CD14-positive monocyte (primary cell): ENCODE data around the gene NPEPL1. TPM values are rescaled to one million over a fixed set of nuclear protein-coding genes. Genes with fewer than 3 reads are reported as not detected.
A peak's percentile ranks its signal among the peaks of the same experiment; 100 is the strongest.

Experiments
- DNase-seq, 3 donors: peaks; one replicate each; pipeline ENCODE4 v3.0.0-alpha.2; 2011 to 2022
- H2AFZ ChIP-seq: 2 replicates; pipeline ENCODE4 v1.6.0; 2012; ENCODE audit warnings: mild to moderate bottlenecking, low read depth, low read length, inconsistent platforms; ENCODE audit not compliant: insufficient read depth, poor library complexity, severe bottlenecking
- H3K27ac ChIP-seq, 2 donors: 1 replicate in 1 of 2; 2 replicates in 1 of 2; pipeline ENCODE4 v1.5.1; 2012 to 2013; ENCODE audit warnings: low read length in 2 of 2, control low read depth in 1 of 2, inconsistent platforms in 1 of 2, low read depth in 1 of 2, mild to moderate bottlenecking in 1 of 2
- H3K27me3 ChIP-seq, 2 donors: one replicate each; pipeline versions ENCODE4 v1.6.0 to v1.6.1; 2011 to 2013; ENCODE audit warnings: low read length in 2 of 2; ENCODE audit not compliant: control insufficient read depth in 2 of 2, insufficient read depth in 2 of 2
- H3K36me3 ChIP-seq, 2 donors: replicated peaks in 1 of 2; 1 replicate in 1 of 2; 2 replicates in 1 of 2; pipeline versions ENCODE4 v1.5.1 to v1.6.1; 2012 to 2013; ENCODE audit warnings: low read length in 2 of 2, control low read depth in 1 of 2, inconsistent platforms in 1 of 2, mild to moderate bottlenecking in 1 of 2; ENCODE audit not compliant: insufficient read depth in 2 of 2, control insufficient read depth in 1 of 2
- H3K4me1 ChIP-seq, 2 donors: 1 replicate in 1 of 2; 2 replicates in 1 of 2; pipeline versions ENCODE4 v1.5.1 to v1.6.1; 2012 to 2013; ENCODE audit warnings: low read length in 2 of 2, control low read depth in 1 of 2, inconsistent platforms in 1 of 2, mild to moderate bottlenecking in 1 of 2, moderate library complexity in 1 of 2; ENCODE audit not compliant: insufficient read depth in 2 of 2, control insufficient read depth in 1 of 2
- H3K4me2 ChIP-seq: replicated peaks from 2 replicates; pipeline ENCODE3; 2012; ENCODE audit warnings: low read length, moderate library complexity, mild to moderate bottlenecking; ENCODE audit not compliant: poor library complexity, severe bottlenecking; ENCODE audit errors: extremely low read depth
- H3K4me3 ChIP-seq, 3 experiments: fragments of 200-600 bp in 1 of 3; sonication (generic) in 1 of 3; replicated peaks in 1 of 3; 1 replicate in 2 of 3; 2 replicates in 1 of 3; pipeline ENCODE4 v1.5.1; 2011 to 2013; ENCODE audit warnings: low read length in 3 of 3, mild to moderate bottlenecking in 3 of 3, control low read depth in 2 of 3, low read depth in 2 of 3, inconsistent platforms in 1 of 3, moderate library complexity in 1 of 3
- H3K79me2 ChIP-seq: 2 replicates; pipeline ENCODE4 v1.6.0; 2012; ENCODE audit warnings: mild to moderate bottlenecking, control low read depth, inconsistent platforms, low read length, moderate library complexity; ENCODE audit not compliant: insufficient read depth
- H3K9ac ChIP-seq: 2 replicates; pipeline ENCODE4 v1.6.0; 2017; ENCODE audit warnings: low read length, mild to moderate bottlenecking; ENCODE audit not compliant: insufficient read depth, poor library complexity, severe bottlenecking
- H3K9me3 ChIP-seq, 2 donors: replicated peaks in 1 of 2; 1 replicate in 1 of 2; 2 replicates in 1 of 2; pipeline versions ENCODE4 v1.5.1 to v1.6.1; 2012 to 2013; ENCODE audit warnings: low read length in 2 of 2, control low read depth in 1 of 2; ENCODE audit not compliant: control insufficient read depth in 1 of 2, insufficient read depth in 1 of 2
- H4K20me1 ChIP-seq: 2 replicates; pipeline ENCODE4 v1.6.0; 2012; ENCODE audit warnings: mild to moderate bottlenecking, low read length, control low read depth, moderate library complexity; ENCODE audit not compliant: insufficient read depth
- H3K27ac Mint-ChIP-seq, 7 donors: one replicate each; pipeline ENCODE4 v1.8.0; 2020; ENCODE audit warnings: mild to moderate bottlenecking in 7 of 7, mixed read lengths in 7 of 7, moderate library complexity in 6 of 7, inconsistent platforms in 2 of 7
- H3K27me3 Mint-ChIP-seq, 3 donors: one replicate each; pipeline ENCODE4 v1.8.0; 2021 to 2022; ENCODE audit warnings: low read depth in 3 of 3, mild to moderate bottlenecking in 3 of 3, mixed read lengths in 3 of 3, moderate library complexity in 3 of 3, inconsistent platforms in 1 of 3
- H3K36me3 Mint-ChIP-seq, 2 donors: one replicate each; pipeline ENCODE4 v1.8.0; 2020; ENCODE audit warnings: mixed read lengths in 2 of 2, inconsistent platforms in 1 of 2, mild to moderate bottlenecking in 1 of 2
- H3K4me1 Mint-ChIP-seq: one replicate; pipeline ENCODE4 v1.8.0; 2020; ENCODE audit warnings: mild to moderate bottlenecking, mixed read lengths
- H3K4me3 Mint-ChIP-seq, 2 donors: one replicate each; pipeline ENCODE4 v1.8.0; 2020; ENCODE audit warnings: mild to moderate bottlenecking in 2 of 2, mixed read lengths in 2 of 2, moderate library complexity in 1 of 2
- H3K9me3 Mint-ChIP-seq, 7 donors: one replicate each; pipeline ENCODE4 v1.8.0; 2020 to 2022; ENCODE audit warnings: mixed read lengths in 7 of 7, mild to moderate bottlenecking in 6 of 7, moderate library complexity in 6 of 7, inconsistent platforms in 2 of 7
- CTCF ChIP-seq: fragments of 200-600 bp; IDR thresholded peaks from one replicate; pipeline ENCODE4 v1.8.0; 2022; ENCODE audit warnings: antibody characterized with exemption, mild to moderate bottlenecking
- WGBS: methylation state at CpG from one replicate; pipeline ENCODE4 v1.1.5; 2013; ENCODE audit warnings: missing lambda C conversion rate; ENCODE audit not compliant: insufficient coverage; 5-methylcytosine and 5-hydroxymethylcytosine counted together
- intact Hi-C, 2 donors: fragments of 100-400 bp; cut with micrococcal nuclease; formaldehyde crosslinking; loops; one replicate each; pipeline versions ENCODE4 v1.15.0 to v1.15.1; 2023
- polyA plus RNA-seq, 3 donors: library from polyadenylated mRNA; depleted of rRNA in 1 of 3; unstranded in 2 of 3; stranded (reverse) in 1 of 3; fragments of 300-500 nt in 2 of 3; fragments of >200 nt in 1 of 3; fragmentation: Illumina TruSeq in 2 of 3; gene quantifications; 1 replicate in 2 of 3; 2 replicates in 1 of 3; pipeline ENCODE4 v1.2.3, GENCODE V29; 2012 to 2021

NPEPL1 gene
- polyA plus RNA-seq, 3 donors, result 37.6 to 109 (median 39.6) TPM

DNA sequence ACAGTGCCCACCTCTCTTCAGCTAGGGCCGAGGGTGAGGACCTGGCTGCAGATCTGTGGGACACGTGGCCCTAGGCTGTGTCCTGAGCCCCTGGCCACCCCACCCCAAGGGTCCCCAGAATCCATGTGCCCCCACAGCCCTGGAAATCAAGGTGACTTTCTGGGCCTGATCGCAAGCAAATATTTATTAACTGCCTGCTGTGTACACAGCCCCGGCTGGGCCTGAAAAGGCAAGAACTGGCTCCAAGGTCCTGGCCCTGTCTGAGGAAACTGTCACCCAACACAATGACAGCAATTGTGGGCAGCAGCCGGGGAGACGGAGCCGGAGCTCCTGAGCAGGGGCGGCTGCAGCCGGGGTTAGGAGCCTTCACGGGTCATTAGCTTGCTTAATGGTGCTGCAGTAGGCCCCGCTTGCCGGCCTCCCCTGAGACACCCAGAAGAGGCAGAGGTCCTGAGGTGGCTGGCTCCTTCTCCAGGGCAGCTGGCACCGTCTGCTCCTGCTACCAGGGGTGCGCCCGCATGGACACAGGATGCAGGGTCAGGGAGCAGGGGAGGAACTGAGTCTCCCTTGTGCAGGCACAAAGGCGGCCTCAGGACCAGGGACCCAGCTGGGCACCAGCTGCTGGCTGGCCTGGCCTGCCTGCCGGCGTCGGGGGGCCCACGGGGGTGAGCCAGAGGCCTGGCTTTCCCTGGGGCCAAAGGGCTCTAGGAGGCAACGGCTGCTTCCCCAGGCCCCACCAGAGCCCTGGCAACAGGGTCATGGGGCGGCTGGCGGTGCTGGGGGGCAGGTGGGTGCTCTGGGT is 24.1 kb downstream of the NPEPL1 start:
- no peak overlapping the region for H3K4me2 ChIP-seq
- Mint-ChIP-seq H3K27me3 (peaks cover 2 to 4% (median 3%) of the 10 kb centered on the region in 3 donors), H3K4me3 (no peak overlapping the region), H3K9me3 (peaks cover 0 to 2% (median 0%) of the 10 kb centered on the region in 7 donors), H3K36me3 (peaks cover 16 to 28% of the 10 kb centered on the region in 2 donors), H3K27ac (no peak overlapping the region), H3K4me1 (peaks cover under 1% of the 10 kb centered on the region)
- H4K20me1 ChIP-seq, result no peaks in the 10 kb centered on the region
- H3K9ac ChIP-seq, result no peak overlapping the region
- 97% methylated on average over 22 of the region's 23 CpGs for WGBS
- no peaks in the 10 kb centered on the region for H3K79me2 ChIP-seq
- H3K27me3 ChIP-seq, result no peaks in the 10 kb centered on the region
- TF ChIP-seq CTCF, result no peak
- peaks cover 19 to 36% of the 10 kb centered on the region in 2 donors for H3K36me3 ChIP-seq
- no peak overlapping the region for H3K27ac ChIP-seq
- H3K4me1 ChIP-seq, result peaks cover 0 to under 1% of the 10 kb centered on the region in 2 donors
- intact Hi-C loops, result no loop called here
- no peak overlapping the region for H2AFZ ChIP-seq
- no peak overlapping the region for H3K4me3 ChIP-seq
- H3K9me3 ChIP-seq, result no peaks in the 10 kb centered on the region
- DNase-seq, result peak in 1 of 3 donors; percentile 2

- no peak overlapping the region for H3K9ac ChIP-seq
- peaks cover 16 to 28% of the 10 kb centered on the region in 2 donors for H3K36me3 Mint-ChIP-seq
- peak in 1 of 3 donors; percentile 1 for DNase-seq
- no peak overlapping the region for H3K4me3 Mint-ChIP-seq
- no peak for TF ChIP-seq CTCF
- peaks cover 17 to 36% of the 10 kb centered on the region in 2 donors for H3K36me3 ChIP-seq
- H3K79me2 ChIP-seq, result no peaks in the 10 kb centered on the region
- intact Hi-C loops, result no loop called here
- H3K4me3 ChIP-seq, result no peak overlapping the region
- WGBS, result 89% methylated on average over 19 of the region's 23 CpGs
- H3K4me2 ChIP-seq, result no peak overlapping the region
- H3K9me3 Mint-ChIP-seq, result peaks cover 0 to 2% (median 0%) of the 10 kb centered on the region in 7 donors
- H2AFZ ChIP-seq, result no peak overlapping the region
- no peaks in the 10 kb centered on the region for H3K9me3 ChIP-seq
- H4K20me1 ChIP-seq, result no peaks in the 10 kb centered on the region
- H3K4me1 ChIP-seq, result peaks cover 0 to 5% of the 10 kb centered on the region in 2 donors
- no peaks in the 10 kb centered on the region for H3K27me3 ChIP-seq
- H3K4me1 Mint-ChIP-seq, result peaks cover 8% of the 10 kb centered on the region
- H3K27ac Mint-ChIP-seq, result peak overlapping the region in 1 of 7 donors; percentile 40
- H3K27ac ChIP-seq, result no peak overlapping the region
- H3K27me3 Mint-ChIP-seq, result peaks cover 2 to 6% (median 4%) of the 10 kb centered on the region in 3 donors
Observed at GRCh38 chr20:58717278-58718091, 24.9 kb downstream of the NPEPL1 start.
